Duodenal mucosa (tissue), 2 donors: ENCODE results near the gene ASTN2.

ENCODE experiments used
- H3K27ac ChIP-seq: one replicate; pipeline ENCODE4 v1.7.0; 2013; ENCODE audit warnings: low read depth, low read length
- H3K27me3 ChIP-seq, 2 donors: one replicate each; pipeline ENCODE4 v1.7.0; 2013; ENCODE audit warnings: low read length in 2 of 2, control low read depth in 1 of 2; ENCODE audit not compliant: insufficient read depth in 2 of 2, control insufficient read depth in 1 of 2
- H3K36me3 ChIP-seq, 2 donors: one replicate each; pipeline ENCODE4 v1.7.0; 2013; ENCODE audit warnings: low read length in 2 of 2, control low read depth in 1 of 2; ENCODE audit not compliant: insufficient read depth in 2 of 2, control insufficient read depth in 1 of 2
- H3K4me1 ChIP-seq, 2 donors: one replicate each; pipeline ENCODE4 v1.7.0; 2013; ENCODE audit warnings: low read length in 2 of 2, control low read depth in 1 of 2; ENCODE audit not compliant: insufficient read depth in 2 of 2, control insufficient read depth in 1 of 2
- H3K4me3 ChIP-seq, 2 donors: one replicate each; pipeline ENCODE4 v1.7.0; 2013; ENCODE audit warnings: low read length in 2 of 2, low read depth in 1 of 2
- H3K9ac ChIP-seq, 2 donors: one replicate each; pipeline ENCODE4 v1.7.0; 2013; ENCODE audit warnings: low read length in 2 of 2, low read depth in 1 of 2
- H3K9me3 ChIP-seq, 2 donors: one replicate each; pipeline ENCODE4 v1.7.0; 2013; ENCODE audit warnings: low read length in 2 of 2, control low read depth in 1 of 2; ENCODE audit not compliant: control insufficient read depth in 1 of 2

Gene ASTN2

GRCh38 chr9:117403848-117404247, 11.0 kb downstream of the ASTN2 start:
- no peaks in the 10 kb centered on the region for H3K4me1 ChIP-seq
- no peak overlapping the region for H3K9ac ChIP-seq
- no peaks in the 10 kb centered on the region for H3K9me3 ChIP-seq
- no peaks in the 10 kb centered on the region for H3K36me3 ChIP-seq
- no peak overlapping the region for H3K4me3 ChIP-seq
- peaks cover 0 to 6% of the 10 kb centered on the region in 2 donors for H3K27me3 ChIP-seq
- no peak overlapping the region for H3K27ac ChIP-seq

- Histone ChIP-seq H3K9ac (no peak overlapping the region), H3K4me3 (no peak overlapping the region), H3K4me1 (no peaks in the 10 kb centered on the region), H3K36me3 (no peaks in the 10 kb centered on the region), H3K27me3 (peaks cover 0 to 6% of the 10 kb centered on the region in 2 donors), H3K27ac (no peak overlapping the region), H3K9me3 (no peaks in the 10 kb centered on the region)
Observed at GRCh38 chr9:117403403-117403811, 11.4 kb downstream of the ASTN2 start.

GRCh38 chr9:117400171-117400570, 14.7 kb downstream of the ASTN2 start:
- Histone ChIP-seq H3K4me3 (no peak overlapping the region), H3K27ac (no peak overlapping the region), H3K4me1 (no peaks in the 10 kb centered on the region), H3K27me3 (no peaks in the 10 kb centered on the region), H3K9ac (no peak overlapping the region), H3K9me3 (no peaks in the 10 kb centered on the region), H3K36me3 (no peaks in the 10 kb centered on the region)

DNA sequence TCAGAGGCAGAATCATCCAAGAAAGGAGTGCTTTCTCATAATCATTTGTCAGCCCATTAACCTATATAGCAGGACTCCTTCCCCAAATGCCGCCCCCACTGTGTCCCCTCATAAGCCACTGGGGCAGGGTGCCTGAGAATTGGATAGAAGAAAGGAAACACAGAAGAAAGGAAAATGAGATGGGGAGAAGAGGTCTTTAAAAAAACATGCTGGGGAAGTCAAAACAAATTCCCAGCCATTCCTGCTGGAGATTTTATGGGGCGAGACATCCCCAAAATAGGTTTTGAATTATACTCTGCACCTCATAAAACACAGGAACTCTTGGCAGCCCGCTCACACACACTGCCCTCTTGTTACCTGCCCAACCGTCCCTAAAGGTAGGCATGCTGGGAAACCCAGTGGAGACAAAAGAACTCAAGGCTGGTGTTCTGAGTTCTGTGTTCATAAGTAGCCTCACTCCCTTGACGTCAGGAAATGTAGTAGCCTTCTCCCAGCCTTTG, 19.7 kb downstream of the ASTN2 start:
- Histone ChIP-seq H3K4me1 (no peaks in the 10 kb centered on the region), H3K27me3 (no peaks in the 10 kb centered on the region), H3K36me3 (no peaks in the 10 kb centered on the region), H3K9me3 (no peaks in the 10 kb centered on the region), H3K27ac (no peak overlapping the region), H3K9ac (no peak overlapping the region), H3K4me3 (no peak overlapping the region)

DNA sequence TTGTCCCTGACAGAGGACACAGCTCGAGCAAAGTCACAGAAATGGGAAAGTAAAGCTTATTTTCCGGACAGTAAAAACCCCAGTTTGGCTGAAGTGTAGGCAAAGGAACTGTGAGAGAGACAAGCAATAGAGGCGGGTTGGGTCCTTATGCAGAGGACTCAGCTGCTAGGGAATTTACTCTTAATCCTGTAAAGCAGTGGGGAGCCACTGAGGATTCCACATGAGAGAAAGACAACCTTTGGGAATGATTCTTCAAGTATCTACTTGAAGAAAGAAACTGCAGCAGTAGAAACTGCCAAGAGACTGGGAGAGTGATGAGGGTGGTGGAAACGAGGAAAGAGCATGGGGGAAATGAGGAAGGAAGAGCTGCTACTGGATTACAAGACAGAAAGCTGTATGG, 20.2 kb downstream of the ASTN2 start:
- Histone ChIP-seq H3K9ac (no peak overlapping the region), H3K27ac (no peak overlapping the region), H3K9me3 (no peaks in the 10 kb centered on the region), H3K27me3 (no peaks in the 10 kb centered on the region), H3K36me3 (no peaks in the 10 kb centered on the region), H3K4me3 (no peak overlapping the region), H3K4me1 (no peaks in the 10 kb centered on the region)

DNA sequence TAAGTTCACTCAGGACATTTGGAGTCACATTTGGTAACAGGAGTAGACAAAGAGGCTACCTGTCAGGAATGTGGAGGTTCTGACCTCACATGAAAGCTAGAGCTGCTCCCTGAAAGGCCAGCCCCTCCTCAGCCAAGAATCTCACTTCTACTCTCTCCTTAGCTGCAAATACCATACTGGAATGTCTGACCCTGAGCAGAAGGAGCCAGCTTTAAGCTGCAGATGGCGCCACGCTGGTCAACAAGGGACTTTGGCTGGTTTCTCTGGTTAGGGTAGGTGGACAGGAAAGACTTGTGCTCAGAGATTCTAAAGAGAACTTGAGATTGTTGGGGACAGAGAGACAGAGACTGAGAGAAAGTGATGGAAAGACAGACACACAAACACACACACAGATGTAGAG, 21.9 kb downstream of the ASTN2 start:
- Histone ChIP-seq H3K4me3 (no peak overlapping the region), H3K36me3 (no peaks in the 10 kb centered on the region), H3K9ac (no peak overlapping the region), H3K4me1 (no peaks in the 10 kb centered on the region), H3K9me3 (no peaks in the 10 kb centered on the region), H3K27ac (no peak overlapping the region), H3K27me3 (no peaks in the 10 kb centered on the region)

GRCh38 chr9:117387422-117387821, 27.4 kb downstream of the ASTN2 start:
- no peaks in the 10 kb centered on the region for H3K4me1 ChIP-seq
- no peak overlapping the region for H3K4me3 ChIP-seq
- H3K27me3 ChIP-seq = no peaks in the 10 kb centered on the region
- H3K27ac ChIP-seq = no peak overlapping the region
- no peak overlapping the region for H3K9ac ChIP-seq
- no peaks in the 10 kb centered on the region for H3K9me3 ChIP-seq
- H3K36me3 ChIP-seq = no peaks in the 10 kb centered on the region

GRCh38 chr9:117379341-117379740, 35.5 kb downstream of the ASTN2 start:
- no peak overlapping the region for H3K27ac ChIP-seq
- no peaks in the 10 kb centered on the region for H3K4me1 ChIP-seq
- no peak overlapping the region for H3K4me3 ChIP-seq
- H3K36me3 ChIP-seq = no peaks in the 10 kb centered on the region
- no peaks in the 10 kb centered on the region for H3K9me3 ChIP-seq
- no peak overlapping the region for H3K9ac ChIP-seq
- no peaks in the 10 kb centered on the region for H3K27me3 ChIP-seq

- Histone ChIP-seq H3K27ac (no peak overlapping the region), H3K4me1 (no peaks in the 10 kb centered on the region), H3K4me3 (no peak overlapping the region), H3K9me3 (no peaks in the 10 kb centered on the region), H3K27me3 (no peaks in the 10 kb centered on the region), H3K36me3 (no peaks in the 10 kb centered on the region), H3K9ac (no peak overlapping the region)
Observed at GRCh38 chr9:117377046-117377445, 37.8 kb downstream of the ASTN2 start.

DNA sequence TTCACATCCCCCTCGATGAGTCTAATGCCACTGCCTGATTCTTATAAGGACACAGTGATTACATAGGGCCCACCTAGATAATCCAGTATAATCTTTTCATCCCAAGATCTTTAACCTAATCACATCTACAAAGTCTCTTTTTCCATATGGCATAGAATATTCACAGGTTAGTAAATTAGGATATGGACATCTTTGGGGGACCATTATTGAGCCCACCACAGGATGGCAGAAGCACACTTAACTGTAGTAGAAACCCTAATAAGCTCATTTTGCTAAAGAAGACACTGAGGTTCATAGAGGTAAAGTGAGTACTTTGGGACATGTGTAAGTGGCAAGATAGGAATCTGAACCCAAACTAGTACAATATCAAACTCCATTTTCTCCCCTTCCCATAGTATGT, 38.9 kb downstream of the ASTN2 start:
- H3K4me1 ChIP-seq = no peaks in the 10 kb centered on the region
- no peak overlapping the region for H3K27ac ChIP-seq
- H3K27me3 ChIP-seq = no peaks in the 10 kb centered on the region
- H3K36me3 ChIP-seq = no peaks in the 10 kb centered on the region
- no peaks in the 10 kb centered on the region for H3K9me3 ChIP-seq
- no peak overlapping the region for H3K9ac ChIP-seq
- H3K4me3 ChIP-seq = no peak overlapping the region
